Stimulated activated CD8-positive, alpha-beta memory T cell treated with anti-CD3 and anti-CD28 coated beads, Interleukin-7, amount 100 ng/mL, for 4 hours (primary cell): ENCODE measurements around the gene RBP5.
A peak's percentile ranks its signal among the peaks of the same experiment; 100 is the strongest.

Experiments used
- DNase-seq, 2 donors: peaks; one replicate each; pipeline ENCODE4 v3.0.0-alpha.2; 2020; ENCODE audit warnings: low read depth in 2 of 2

Gene RBP5, protein sequence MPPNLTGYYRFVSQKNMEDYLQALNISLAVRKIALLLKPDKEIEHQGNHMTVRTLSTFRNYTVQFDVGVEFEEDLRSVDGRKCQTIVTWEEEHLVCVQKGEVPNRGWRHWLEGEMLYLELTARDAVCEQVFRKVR

DNA sequence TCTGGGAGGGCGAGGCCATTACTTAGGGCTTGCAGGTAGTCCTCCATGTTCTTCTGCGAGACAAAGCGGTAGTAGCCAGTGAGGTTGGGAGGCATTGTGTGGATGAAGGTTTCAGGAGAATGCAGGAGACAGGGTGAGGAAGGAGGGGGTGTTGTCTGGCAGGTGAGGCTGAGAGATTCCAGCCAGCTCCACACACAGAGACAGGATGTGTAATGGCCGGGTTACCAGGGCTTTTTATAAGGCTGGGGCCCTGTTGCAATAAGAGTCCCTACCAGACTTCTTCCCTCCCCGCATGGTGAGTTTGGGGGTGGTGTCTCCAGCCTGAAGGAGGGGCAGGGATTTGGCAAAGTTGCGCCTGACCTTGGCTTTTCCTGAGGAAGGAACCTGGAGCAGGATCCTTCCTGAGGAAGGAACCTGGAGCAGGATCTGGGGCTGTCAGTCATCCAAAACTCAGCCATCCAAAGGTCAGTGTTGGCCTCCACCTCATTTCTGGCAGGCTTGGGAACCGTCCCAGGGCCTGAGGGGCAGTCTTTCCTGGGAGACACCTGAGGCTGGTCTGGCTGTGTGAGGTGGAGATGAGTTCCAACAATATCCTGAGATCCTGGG is at the start of gene RBP5:
RBP5 (minus strand) TSS at position 209 of the 606 bp plus-strand sequence; CDS start at position 95, 114 bp downstream.
- no peak for DNase-seq

- no peak for DNase-seq
These were observed 49.8 kb upstream of the RBP5 start for GRCh38 chr12:7178481-7178880.

GRCh38 chr12:7176595-7176994 is 47.9 kb upstream of the RBP5 start:
- no peak for DNase-seq

- no peak for DNase-seq
These were observed 46.8 kb upstream of the RBP5 start for GRCh38 chr12:7175493-7175892.

- DNase-seq = no peak
These were observed 43.2 kb upstream of the RBP5 start for GRCh38 chr12:7171854-7172253.

- DNase-seq = no peak
These were observed 41.3 kb upstream of the RBP5 start for GRCh38 chr12:7169951-7170350.

GRCh38 chr12:7162691-7163114 is 34.0 kb upstream of the RBP5 start:
- peak in 1 of 2 donors; percentile 3 for DNase-seq

DNA sequence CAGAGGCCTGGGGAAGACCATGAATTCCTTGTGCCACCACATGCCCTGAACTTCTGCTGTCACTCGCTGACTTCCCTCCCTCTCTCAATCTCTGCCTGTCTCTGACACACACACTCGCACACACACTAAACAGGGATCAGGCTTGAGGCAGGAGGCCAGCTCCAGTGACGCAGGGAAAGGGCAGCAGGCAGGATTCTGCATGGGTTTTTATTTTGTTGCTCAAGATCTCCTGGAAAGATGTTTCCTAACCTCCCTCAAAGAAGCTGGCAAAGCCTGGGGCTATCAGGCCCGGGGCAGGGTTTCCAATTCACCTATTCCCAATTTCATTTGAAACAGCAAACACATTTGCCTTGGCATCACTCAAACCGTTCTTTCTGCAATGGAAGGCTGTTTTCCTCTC is 33.1 kb upstream of the RBP5 start:
- DNase-seq = no peak

DNA sequence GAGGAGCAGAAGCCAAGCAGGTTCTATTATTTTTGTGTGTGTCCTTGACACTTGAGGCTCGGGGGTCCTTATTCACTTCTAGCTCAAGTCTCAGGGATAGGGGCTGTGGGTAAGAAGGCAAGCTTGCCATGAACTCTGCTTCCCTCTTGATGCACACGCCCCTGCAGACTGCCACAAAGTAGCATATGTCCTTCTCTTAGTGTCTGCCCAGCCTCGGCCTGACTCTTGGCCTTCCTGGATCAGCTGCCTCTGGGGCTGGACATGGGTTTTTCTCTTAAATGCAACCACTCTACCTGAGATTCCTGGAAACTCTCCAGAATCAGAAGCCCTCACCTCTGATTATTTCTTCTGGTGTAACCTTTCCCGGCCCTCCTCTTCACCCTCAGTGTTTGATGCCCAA is 32.6 kb upstream of the RBP5 start:
- DNase-seq = no peak

GRCh38 chr12:7160183-7160582 is 31.5 kb upstream of the RBP5 start:
- no peak for DNase-seq

GRCh38 chr12:7158781-7159609 is 30.3 kb upstream of the RBP5 start:
- DNase-seq = no peak

GRCh38 chr12:7157391-7157790 is 28.7 kb upstream of the RBP5 start:
- no peak for DNase-seq

- no peak for DNase-seq
These were observed 27.8 kb upstream of the RBP5 start for GRCh38 chr12:7156259-7157197.

DNA sequence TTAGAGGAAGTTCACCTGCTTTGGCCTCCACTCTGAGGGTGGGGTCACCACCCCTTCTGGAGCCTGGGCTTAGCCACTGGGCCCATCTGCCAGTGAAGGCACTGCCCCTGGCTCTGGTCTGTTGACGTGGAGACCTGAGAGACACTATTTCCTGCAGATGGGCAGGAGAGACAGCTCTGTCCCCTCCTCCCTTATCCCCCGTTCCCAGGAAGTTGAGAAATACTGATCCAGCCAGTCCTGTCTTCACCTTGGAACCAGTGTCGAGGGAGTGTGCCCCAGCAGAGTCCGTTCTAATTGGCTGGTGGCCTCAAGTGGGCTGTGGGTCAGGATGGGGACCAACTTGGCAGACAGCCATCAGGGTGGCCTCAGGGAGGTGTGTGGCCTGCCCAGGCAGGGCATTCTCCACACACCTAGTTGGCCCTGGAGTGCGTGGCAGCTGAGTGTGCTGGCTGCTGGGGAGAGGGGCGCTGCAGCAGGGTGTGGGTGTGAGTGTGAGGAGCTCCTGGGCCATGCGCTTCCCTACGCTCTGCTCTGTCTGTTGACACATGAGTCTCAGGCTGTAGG is 26.9 kb upstream of the RBP5 start:
- no peak for DNase-seq

DNA sequence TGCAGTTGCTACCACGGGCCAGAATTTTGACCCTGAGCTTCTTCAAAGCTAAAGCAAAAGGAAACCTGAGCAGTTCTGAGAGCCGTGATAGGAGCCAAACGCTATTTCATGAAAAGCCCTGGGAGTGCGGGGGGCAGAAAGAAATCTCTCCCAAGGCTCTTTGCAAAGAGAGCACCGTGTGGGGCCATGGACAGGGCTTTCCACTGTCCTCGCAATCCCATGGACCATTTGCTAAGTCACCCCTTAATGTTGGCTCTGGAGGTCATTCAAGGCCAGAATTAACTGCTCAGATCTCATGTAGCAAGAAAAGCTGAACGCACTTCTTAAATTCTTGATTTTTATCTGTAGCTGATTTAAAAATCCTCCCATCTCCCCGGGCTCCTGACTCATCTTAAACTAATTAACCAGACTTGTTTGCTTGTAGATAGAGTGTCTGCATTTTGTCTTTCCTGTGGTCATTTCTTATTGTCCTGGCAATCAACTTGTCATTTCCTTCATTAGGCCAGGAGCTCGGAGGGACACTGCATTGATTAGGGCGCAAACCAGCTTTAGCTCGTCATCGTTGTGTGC is 26.3 kb upstream of the RBP5 start:
- DNase-seq = no peak

DNA sequence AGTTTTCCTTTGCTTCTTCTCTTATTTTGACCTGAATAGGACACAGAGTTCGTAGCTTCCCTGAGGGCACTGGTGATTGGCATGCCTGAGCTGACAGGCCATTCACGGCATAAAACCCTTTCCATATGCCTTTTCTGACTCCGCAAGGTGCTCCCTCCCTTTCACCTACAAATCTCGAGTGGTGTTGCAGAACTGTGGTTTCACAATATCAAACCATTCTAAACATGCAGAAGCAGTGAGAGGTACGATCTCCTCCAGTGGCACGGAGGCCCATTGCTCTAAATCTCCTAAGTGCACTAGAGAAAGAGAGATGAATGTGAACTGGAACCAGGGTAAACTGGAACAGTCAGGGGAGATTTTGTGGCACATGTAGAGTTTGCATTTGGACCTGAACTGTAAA is 25.4 kb upstream of the RBP5 start:
- no peak for DNase-seq

DNA sequence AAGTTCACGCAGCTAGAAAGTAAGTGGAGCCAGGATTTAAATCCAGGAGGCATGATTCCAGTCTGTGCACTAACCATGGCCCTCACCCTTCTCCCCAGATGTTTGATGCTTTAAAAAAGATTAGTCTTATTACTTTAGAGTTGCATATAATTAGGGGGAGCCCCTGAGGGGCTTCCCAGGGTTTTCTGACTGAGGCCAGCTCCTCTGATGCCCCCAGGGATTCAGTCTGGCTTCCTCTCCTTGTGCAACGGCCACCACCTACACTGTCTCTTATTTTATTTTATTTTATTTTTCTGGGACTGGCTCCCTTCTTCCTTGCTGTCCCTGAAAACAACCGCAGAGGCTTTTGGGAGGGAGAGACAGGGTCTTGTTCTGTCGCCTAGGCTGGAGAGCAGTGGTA is 24.1 kb upstream of the RBP5 start:
- no peak for DNase-seq

- no peak for DNase-seq
These were observed 22.8 kb upstream of the RBP5 start for GRCh38 chr12:7151532-7151931.

DNA sequence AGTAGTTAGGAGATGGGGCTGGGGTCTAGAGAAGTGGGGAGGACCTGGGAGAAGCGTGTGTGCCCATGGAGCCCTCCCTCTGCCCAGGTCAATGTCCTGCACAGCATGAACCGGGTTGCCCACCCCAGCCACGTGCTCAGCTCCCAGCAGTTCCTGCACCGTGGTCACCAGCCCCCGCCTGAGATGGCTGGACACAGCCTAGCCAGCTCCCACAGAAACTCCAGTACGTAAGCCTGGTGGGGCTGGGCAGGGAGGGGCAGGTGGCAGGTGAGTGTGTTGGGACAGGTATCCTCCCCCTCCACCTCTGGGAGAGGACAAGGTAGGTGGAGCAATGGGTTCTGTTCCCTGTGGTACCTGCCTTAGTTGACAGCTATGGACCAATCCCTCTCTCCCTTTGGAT is 22.2 kb upstream of the RBP5 start:
- no peak for DNase-seq

GRCh38 chr12:7150356-7150755 is 21.7 kb upstream of the RBP5 start:
- no peak for DNase-seq

DNA sequence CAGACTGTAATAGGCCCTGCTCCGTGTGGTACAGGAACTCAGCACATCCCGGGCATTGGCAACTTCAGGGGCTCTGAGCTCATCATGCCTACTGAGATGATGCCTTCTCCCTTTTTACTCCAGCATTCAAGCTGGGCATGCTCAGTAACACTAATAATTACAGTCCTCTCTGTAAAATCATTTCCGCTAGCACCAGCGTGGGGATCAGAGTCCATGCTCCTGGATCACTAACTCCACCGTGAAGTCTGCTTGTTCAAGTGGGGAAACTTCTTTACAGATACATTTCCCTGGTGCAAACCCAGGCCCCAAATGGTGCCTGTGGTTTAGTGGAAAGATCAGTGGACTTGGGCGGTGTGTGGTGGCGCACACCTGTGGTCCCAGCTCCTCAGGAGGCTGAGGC is 18.2 kb upstream of the RBP5 start:
- DNase-seq = no peak
